H1 (cell line): ENCODE measurements around the gene CUL9. TPM values are rescaled to one million over a fixed set of nuclear protein-coding genes. Genes with fewer than 3 reads are reported as not detected.

ENCODE experiments used
- CBX5 ChIP-seq: fragments of 300-800, 300-1000 bp; sonication (generic); IDR thresholded peaks from 2 replicates; pipeline ENCODE4 v1.7.1; 2016; ENCODE audit warnings: antibody characterized with exemption, low read length, low read depth
- E2F6 ChIP-seq: IDR thresholded peaks from 2 replicates; pipeline ENCODE4 v1.6.1; 2012; ENCODE audit warnings: inconsistent platforms
- MAFK ChIP-seq: IDR thresholded peaks from 2 replicates; pipeline ENCODE4 v1.6.1; 2012; ENCODE audit warnings: low read depth, mild to moderate bottlenecking, improper control_type of control experiment, low read length
- RFX5 ChIP-seq: IDR thresholded peaks from 2 replicates; pipeline ENCODE4 v1.6.1; 2011; ENCODE audit warnings: low read depth, low read length, improper control_type of control experiment, borderline replicate concordance
- polyA plus RNA-seq, 7 experiments: library from polyadenylated mRNA; depleted of rRNA in 3 of 7; stranded (reverse) in 5 of 7; unstranded in 2 of 7; fragments of >200 nt in 5 of 7; fragments of 200-250 nt in 2 of 7; gene quantifications; 1 replicate in 5 of 7; 2 replicates in 1 of 7; 4 replicates in 1 of 7; pipeline versions ENCODE4 v1.2.1 to v1.2.3, GENCODE V29; 2011 to 2013; ENCODE audit warnings: missing spikeins in 2 of 7, mixed read lengths in 2 of 7
- total RNA-seq: library from RNA; stranded (reverse); fragmentation: NEBNext Ultra II Directional; extraction: Animal tissue kit (Norgen Biotek cat#: 25700); gene quantifications from 2 replicates; pipeline ENCODE4 v1.2.1, GENCODE V29; 2021

CUL9 gene
- total and polyA plus RNA-seq, 2 of the 8 experiments (the other 6 are each of a cell fraction or from before 2014, with no cell fraction given) = 7.7 to 9.8 TPM

GRCh38 chr6:43239054-43239453 lies 57.1 kb downstream of the CUL9 start (continued):
- TF ChIP-seq CBX5 (no peak), RFX5 (no peak), MAFK (no peak), E2F6 (no peak)
